GM12878 (cell line): ENCODE measurements around the gene SLC2A5. TPM values are rescaled to one million over a fixed set of nuclear protein-coding genes. Genes with fewer than 3 reads are reported as not detected.

Source experiments
- ATAC-seq: fragments of 200-7000 bp; cut with Tn5 transposase; 3 replicates; pipeline ENCODE4 v1.9.1; 2020; ENCODE audit warnings: mild to moderate bottlenecking, moderate library complexity
- BruUV-seq: library from RNA; stranded (reverse); fragments of 400-500 nt; replicated peaks from 2 replicates; lab custom pipeline; 2021; lab: Mats Ljungman, UMichigan
- CTCF ChIA-PET: fragments of 300-600 bp; sonication (Branson Sonifier 250); formaldehyde crosslinking; extraction: SDS; loops from one replicate; lab custom pipeline; 2021; ENCODE audit warnings: inconsistent platforms; lab: Yijun Ruan, JAX
- POLR2A ChIA-PET: fragments of 350-600 bp; formaldehyde crosslinking; extraction: SDS; loops from one replicate; lab custom pipeline; 2021; ENCODE audit warnings: inconsistent platforms; lab: Charles Lee
- RAD21 ChIA-PET: fragments of 300-600 bp; sonication (Branson Sonifier 250); formaldehyde crosslinking; loops from one replicate; lab custom pipeline; 2023; ENCODE audit warnings: antibody characterized with exemption; ENCODE audit not compliant: unreplicated experiment; lab: Charles Lee
- SMC1A ChIA-PET: fragments of 300-600 bp; sonication (Branson Sonifier 250); formaldehyde crosslinking; loops from one replicate; lab custom pipeline; 2023; ENCODE audit not compliant: unreplicated experiment, uncharacterized antibody; lab: Charles Lee
- DNase-seq: peaks from one replicate; pipeline ENCODE4 v3.0.0-alpha.2; 2011; ENCODE audit warnings: low read depth, low spot score
- FAIRE-seq: peaks from 3 replicates; lab custom pipeline; 2011; peaks lifted over from hg19 to GRCh38; lab: Jason Lieb, UNC
- H2AFZ ChIP-seq: 2 replicates; pipeline ENCODE4 v1.6.0; 2011; ENCODE audit warnings: low read depth, low read length, control low read depth; ENCODE audit not compliant: control insufficient read depth
- H3K27ac ChIP-seq: 2 replicates; pipeline ENCODE4 v1.5.1; 2011; ENCODE audit warnings: control low read depth; ENCODE audit not compliant: control insufficient read depth, insufficient read depth
- H3K27me3 ChIP-seq, 2 experiments: replicated peaks in 1 of 2; 2 replicates each; pipeline versions ENCODE4 v1.6.0 to v1.6.1; 2011; ENCODE audit warnings: low read length in 1 of 2; ENCODE audit not compliant: control insufficient read depth in 2 of 2, insufficient read depth in 2 of 2
- H3K36me3 ChIP-seq, 2 experiments: 2 replicates each; pipeline ENCODE4 v1.5.1; 2011; ENCODE audit warnings: low read length in 1 of 2; ENCODE audit not compliant: control insufficient read depth in 2 of 2, insufficient read depth in 2 of 2
- H3K4me1 ChIP-seq: 2 replicates; pipeline ENCODE4 v1.6.1; 2011; ENCODE audit warnings: mild to moderate bottlenecking, low read length, moderate library complexity, mixed read lengths; ENCODE audit not compliant: control insufficient read depth, insufficient read depth
- H3K4me2 ChIP-seq: 2 replicates; pipeline ENCODE4 v1.6.0; 2011; ENCODE audit warnings: control low read depth; ENCODE audit not compliant: control insufficient read depth, insufficient read depth
- H3K4me3 ChIP-seq: fragments of 200-600 bp; sonication (generic); 2 replicates; pipeline ENCODE4 v1.5.1; 2016
- H3K79me2 ChIP-seq: 2 replicates; pipeline ENCODE4 v1.6.0; 2011; ENCODE audit warnings: low read length; ENCODE audit not compliant: control insufficient read depth, insufficient read depth
- H3K9ac ChIP-seq: 2 replicates; pipeline ENCODE4 v1.8.0; 2011; ENCODE audit warnings: low read length, control low read depth, mixed read lengths; ENCODE audit not compliant: control insufficient read depth, insufficient read depth
- H3K9me3 ChIP-seq: replicated peaks from 3 replicates; pipeline ENCODE4 v1.5.1; 2011; ENCODE audit warnings: mild to moderate bottlenecking, low read length; ENCODE audit not compliant: control insufficient read depth, insufficient read depth
- H4K20me1 ChIP-seq: 2 replicates; pipeline ENCODE4 v1.6.0; 2011; ENCODE audit not compliant: control insufficient read depth, insufficient read depth
- CBFB ChIP-seq: IDR thresholded peaks from 2 replicates; pipeline ENCODE4 v1.6.1; 2016; ENCODE audit warnings: antibody characterized with exemption, low read depth
- CTCF ChIP-seq, 3 experiments: IDR thresholded peaks in 2 of 3; conservative IDR thresholded peaks in 1 of 3; 2 replicates each; pipeline ENCODE4 v1.5.1; 2011; ENCODE audit warnings: low read depth in 3 of 3, low read length in 3 of 3, mild to moderate bottlenecking in 3 of 3, control low read depth in 2 of 3, moderate library complexity in 2 of 3, inconsistent platforms in 1 of 3, mixed read lengths in 1 of 3; ENCODE audit not compliant: control insufficient read depth in 2 of 3, insufficient read depth in 1 of 3; ENCODE audit errors: extremely low read depth in 1 of 3
- ESRRA ChIP-seq: IDR thresholded peaks from 2 replicates; pipeline ENCODE4 v1.6.1; 2012; ENCODE audit warnings: mild to moderate bottlenecking, low read length, improper control_type of control experiment
- GABPA ChIP-seq: IDR thresholded peaks from 2 replicates; pipeline ENCODE4 v1.6.1; 2014; ENCODE audit warnings: antibody characterized with exemption, low read depth, mild to moderate bottlenecking, inconsistent platforms
- NR2C2 ChIP-seq: IDR thresholded peaks from 2 replicates; pipeline ENCODE4 v1.6.1; 2011; ENCODE audit warnings: borderline replicate concordance, low read depth; ENCODE audit not compliant: control insufficient read depth, insufficient read length
- NRF1 ChIP-seq: conservative IDR thresholded peaks from 2 replicates; pipeline ENCODE4 v1.6.1; 2011; ENCODE audit warnings: mild to moderate bottlenecking, low read depth, low read length, improper control_type of control experiment
- POU2F2 ChIP-seq: IDR thresholded peaks from 3 replicates; pipeline ENCODE4 v1.6.1; 2011; ENCODE audit warnings: low read depth, mild to moderate bottlenecking, low read length, borderline replicate concordance
- RAD21 ChIP-seq: IDR thresholded peaks from 2 replicates; pipeline ENCODE4 v1.6.1; 2011; ENCODE audit warnings: mild to moderate bottlenecking, low read depth, low read length, moderate library complexity; ENCODE audit not compliant: insufficient read depth
- RELB ChIP-seq: fragments of 450-650 bp; IDR thresholded peaks from 2 replicates; pipeline ENCODE4 v1.6.1; 2017; ENCODE audit warnings: low read depth, mild to moderate bottlenecking, moderate library complexity
- RUNX3 ChIP-seq: IDR thresholded peaks from 2 replicates; pipeline ENCODE4 v1.6.1; 2012; ENCODE audit warnings: low read length, inconsistent platforms
- SMARCA5 ChIP-seq: fragments of 450-650 bp; IDR thresholded peaks from 2 replicates; pipeline ENCODE4 v1.6.1; 2017; ENCODE audit warnings: mild to moderate bottlenecking
- SMC3 ChIP-seq: IDR thresholded peaks from 2 replicates; pipeline ENCODE4 v1.6.1; 2011; ENCODE audit warnings: low read length, improper control_type of control experiment, borderline replicate concordance
- TAF1 ChIP-seq: IDR thresholded peaks from 2 replicates; pipeline ENCODE4 v1.6.1; 2011; ENCODE audit warnings: mild to moderate bottlenecking, low read depth, low read length, borderline replicate concordance
- YY1 ChIP-seq: IDR thresholded peaks from 2 replicates; pipeline ENCODE4 v1.6.1; 2011; ENCODE audit warnings: low read depth, mild to moderate bottlenecking, low read length
- ZBTB11 ChIP-seq: fragments of 450-650 bp; formaldehyde crosslinking; IDR thresholded peaks from 2 replicates; pipeline ENCODE4 v1.5.0; 2022; ENCODE audit warnings: mild to moderate bottlenecking, missing genetic modification characterization
- WGBS: methylation state at CpG from one replicate; pipeline ENCODE4 v1.1.6; 2016; ENCODE audit warnings: low lambda C conversion rate; ENCODE audit not compliant: insufficient replicate concordance, insufficient coverage; ENCODE audit errors: missing lambda C conversion rate; 5-methylcytosine and 5-hydroxymethylcytosine counted together
- in situ Hi-C: fragments of 300-500 bp; cut with MboI; formaldehyde crosslinking; loops from 9 replicates; pipeline ENCODE4 v1.14.3; 2018; ENCODE audit warnings: mixed read lengths
- intact Hi-C: fragments of 100-400 bp; cut with micrococcal nuclease; formaldehyde crosslinking; loops from one replicate; pipeline ENCODE4 v1.14.2; 2022; ENCODE audit not compliant: unreplicated experiment
- polyA plus RNA-seq, 11 experiments: library from polyadenylated mRNA; depleted of rRNA in 4 of 11; unstranded in 6 of 11; stranded (reverse) in 5 of 11; fragments of >200 nt; fragmentation: Nextera tagmentation in 4 of 11; fragmentation: Illumina TruSeq in 1 of 11; extraction: Ambion mirVana in 4 of 11; extraction: Trizol in 1 of 11; gene quantifications; 1 replicate in 1 of 11; 2 replicates in 10 of 11; pipeline versions ENCODE4 v1.2.1 to v1.2.3, GENCODE V29; 2011 to 2016; ENCODE audit warnings: inconsistent platforms in 2 of 11, missing spikeins in 2 of 11, low read depth in 1 of 11
- total RNA-seq, 4 experiments: library from RNA; depleted of rRNA in 3 of 4; stranded (reverse); fragments of >200 nt in 3 of 4; fragmentation: Illumina TruSeq in 1 of 4; extraction: Trizol in 1 of 4; gene quantifications; 2 replicates each; pipeline versions ENCODE4 v1.2.1 to v1.2.3, GENCODE V29; 2013 to 2021

Gene SLC2A5
- total and polyA plus RNA-seq, 10 of the 15 experiments (the other 5 are each of a cell fraction or from before 2014, with no cell fraction given): 4.5 to 76.6 (median 23.9) TPM

DNA sequence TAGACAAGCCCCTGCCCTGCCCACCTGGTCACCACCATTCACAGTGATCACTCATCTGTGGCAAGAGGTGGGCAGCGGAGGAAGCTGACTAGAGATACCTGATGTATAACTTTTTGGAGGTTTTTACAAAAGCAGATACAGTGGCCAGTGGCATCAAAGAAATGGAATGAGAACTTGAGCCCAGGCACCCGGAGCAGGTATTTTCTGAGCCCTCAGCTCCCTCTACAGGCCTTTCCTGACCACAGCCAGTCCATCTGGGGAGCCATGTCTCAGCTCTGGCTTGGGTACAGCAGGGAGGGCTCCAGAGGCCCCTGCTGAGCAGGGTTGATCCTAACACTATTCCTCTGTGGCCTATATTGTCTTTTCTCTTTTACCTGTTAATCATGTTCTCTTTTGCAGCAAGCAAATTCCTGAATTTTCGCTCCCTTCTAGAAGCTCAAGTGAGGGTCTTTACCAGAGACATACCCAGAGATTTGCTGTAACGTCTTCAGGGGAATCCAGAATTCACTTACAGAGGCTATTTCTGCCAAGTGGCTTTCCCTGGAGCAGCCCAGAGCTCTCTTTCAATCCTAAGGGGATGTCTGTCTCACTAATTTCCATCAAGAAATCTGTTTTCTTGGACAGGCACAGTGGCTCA lies 32.2 kb upstream of the SLC2A5 start:
- H3K4me3 ChIP-seq: no peak overlapping the region
- 9% methylated on average over 4 of the region's 4 CpGs for WGBS
- no TSS peak for BruUV-seq
- no peaks in the 10 kb centered on the region for H4K20me1 ChIP-seq
- SMC1A ChIA-PET: interaction anchor here (0.8 to 3.4 kb wide), 24 partner anchors 9 to 186 kb away, joined by 3 to 38 read pairs (median 4); partner anchors contain the start of gene SLC2A5
- no peak overlapping the region for H2AFZ ChIP-seq
- no peak overlapping the region for H3K4me2 ChIP-seq
- H3K36me3 ChIP-seq: no peaks in the 10 kb centered on the region; a peak in 1 of 4 replicates
- H3K9ac ChIP-seq: no peak overlapping the region
- FAIRE-seq: peak; percentile 86
- in situ Hi-C loops (loop anchor here (5.0 to 10.0 kb wide), 2 partner anchors 94 to 187 kb away; no protein-coding TSS in a partner anchor), intact Hi-C loops (loop anchor here (1.0 kb wide), 2 partner anchors 91 to 183 kb away; no protein-coding TSS in a partner anchor)
- TF ChIP-seq POU2F2: 0 out of 3 replicates have a peak, but pooled peaks have one; percentile 39
- peak; percentile 86 for TF ChIP-seq RAD21
- no peak for TF ChIP-seq RELB
- no peak for TF ChIP-seq NRF1
- TF ChIP-seq CBFB: 0 out of 2 replicates have a peak, but pooled peaks have one; percentile 58
- peak; percentile 88 for TF ChIP-seq SMC3
- TF ChIP-seq SMARCA5: 0 out of 2 replicates have a peak, but pooled peaks have one; percentile 46
- TF ChIP-seq NR2C2: no peak
- peak; percentile 94 for TF ChIP-seq RUNX3
- no peak for TF ChIP-seq ZBTB11 (CRISPR knock-in tag)
- TF ChIP-seq TAF1: no peak
- peak; percentile 87 for TF ChIP-seq YY1
- TF ChIP-seq CTCF (IDR thresholded peaks at IDR 0.05 in 2 of 3, conservative IDR thresholded peaks at IDR 0.05 in 1 of 3; ENCODE audit: control insufficient read depth in 2 of 3, extremely low read depth in 1 of 3, insufficient read depth in 1 of 3, low read depth in 3 of 3, low read length in 3 of 3): peak; percentile 78 to 90 (median 83)
- no peak for TF ChIP-seq GABPA
- no peak for TF ChIP-seq ESRRA
- no peak overlapping the region for H3K27ac ChIP-seq
- ATAC-seq: peak; percentile 100
- POLR2A ChIA-PET: interaction anchor here (0.9 to 1.0 kb wide), 2 partner anchors 16 to 93 kb away, joined by 3 to 4 read pairs; no protein-coding TSS in a partner anchor
- DNase-seq: no peak
- no peaks in the 10 kb centered on the region for H3K4me1 ChIP-seq
- CTCF ChIA-PET: interaction anchor here (0.6 to 6.2 kb wide), 33 partner anchors 9 to 241 kb away, joined by 3 to 126 read pairs (median 5); partner anchors contain the start of gene SLC2A7
- H3K9me3 ChIP-seq: no peaks in the 10 kb centered on the region
- RAD21 ChIA-PET: interaction anchor here (0.6 to 3.4 kb wide), 25 partner anchors 8 to 227 kb away, joined by 3 to 32 read pairs (median 4); no protein-coding TSS in a partner anchor
- H3K79me2 ChIP-seq: no peaks in the 10 kb centered on the region
- H3K27me3 ChIP-seq: no peaks in the 10 kb centered on the region
